ENCODE results near the gene ARHGAP31.

Gene ARHGAP31

DNA sequence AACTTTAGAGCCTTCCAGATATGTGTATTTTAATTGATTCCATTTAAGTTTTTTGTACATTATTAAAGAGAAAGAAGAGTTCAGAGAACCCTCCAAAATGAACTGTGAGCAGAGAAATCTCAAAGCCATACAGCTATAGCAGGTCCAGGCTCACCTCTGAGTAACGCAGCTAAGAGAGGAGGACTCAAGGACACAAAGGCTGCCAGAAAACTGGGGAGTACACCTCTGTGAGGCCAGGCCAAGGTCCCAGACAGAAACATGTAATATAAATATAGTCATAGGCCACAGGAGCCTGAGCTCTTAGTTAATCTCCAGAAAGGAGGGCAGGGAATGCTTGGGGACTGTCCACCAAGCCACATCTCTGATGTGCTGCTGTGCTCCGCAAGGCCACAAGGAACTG is 102.7 kb downstream of the ARHGAP31 start:
- DNase-seq, result no peak

GRCh38 chr3:119400466-119400865 is 106.3 kb downstream of the ARHGAP31 start:
- no peak for DNase-seq

GRCh38 chr3:119401069-119401468 is 106.9 kb downstream of the ARHGAP31 start:
- no peak for DNase-seq

- DNase-seq, result no peak
Measured at GRCh38 chr3:119401503-119402440, 107.6 kb downstream of the ARHGAP31 start.

GRCh38 chr3:119402791-119403190 is 108.6 kb downstream of the ARHGAP31 start:
- no peak for DNase-seq

DNA sequence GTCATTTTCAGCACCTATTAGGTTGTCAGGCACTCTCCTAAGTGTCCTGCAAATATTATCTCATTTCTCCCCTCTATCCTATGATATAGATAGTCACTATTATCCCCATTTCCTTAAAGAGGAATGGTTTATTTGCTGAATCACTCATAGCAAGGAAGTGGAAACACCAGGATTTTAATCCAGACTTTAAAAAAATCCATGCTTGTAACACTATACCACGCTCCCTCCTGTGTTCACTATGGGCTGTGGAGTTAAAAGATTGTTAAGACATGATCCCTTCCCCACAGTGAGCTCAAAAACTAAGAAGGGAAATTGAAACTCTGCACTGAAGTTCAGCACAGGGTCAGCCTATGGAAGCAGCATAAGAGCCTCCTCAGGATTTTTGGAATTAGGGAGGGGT is 109.0 kb downstream of the ARHGAP31 start:
- DNase-seq, result no peak

GRCh38 chr3:119405315-119405714 is 111.1 kb downstream of the ARHGAP31 start:
- DNase-seq, result no peak

- DNase-seq, result no peak
Measured at GRCh38 chr3:119408243-119408950, 114.2 kb downstream of the ARHGAP31 start.

DNA sequence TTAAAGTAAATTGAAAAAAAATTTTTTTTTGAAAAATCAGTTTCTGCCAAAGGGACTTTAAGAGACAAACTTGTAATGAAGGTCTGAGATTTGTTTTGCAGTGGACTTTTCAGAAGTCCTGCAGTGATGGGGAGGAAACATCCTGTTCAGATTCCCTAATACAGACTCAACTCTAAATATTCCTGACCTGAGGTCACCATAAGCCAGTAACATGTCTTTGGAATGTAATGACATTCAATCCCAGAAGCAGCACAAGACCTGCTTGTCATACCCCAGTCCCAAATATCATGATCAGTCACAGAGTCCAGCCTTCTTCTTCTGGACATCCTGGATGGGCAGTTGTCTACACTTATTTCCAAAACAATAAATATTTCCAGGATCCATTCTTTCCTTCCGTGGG is 115.7 kb downstream of the ARHGAP31 start:
- DNase-seq, result no peak

GRCh38 chr3:119413603-119414280 is 119.6 kb downstream of the ARHGAP31 start:
- DNase-seq, result no peak

GRCh38 chr3:119416873-119417272 is 122.7 kb downstream of the ARHGAP31 start:
- no peak for DNase-seq

DNA sequence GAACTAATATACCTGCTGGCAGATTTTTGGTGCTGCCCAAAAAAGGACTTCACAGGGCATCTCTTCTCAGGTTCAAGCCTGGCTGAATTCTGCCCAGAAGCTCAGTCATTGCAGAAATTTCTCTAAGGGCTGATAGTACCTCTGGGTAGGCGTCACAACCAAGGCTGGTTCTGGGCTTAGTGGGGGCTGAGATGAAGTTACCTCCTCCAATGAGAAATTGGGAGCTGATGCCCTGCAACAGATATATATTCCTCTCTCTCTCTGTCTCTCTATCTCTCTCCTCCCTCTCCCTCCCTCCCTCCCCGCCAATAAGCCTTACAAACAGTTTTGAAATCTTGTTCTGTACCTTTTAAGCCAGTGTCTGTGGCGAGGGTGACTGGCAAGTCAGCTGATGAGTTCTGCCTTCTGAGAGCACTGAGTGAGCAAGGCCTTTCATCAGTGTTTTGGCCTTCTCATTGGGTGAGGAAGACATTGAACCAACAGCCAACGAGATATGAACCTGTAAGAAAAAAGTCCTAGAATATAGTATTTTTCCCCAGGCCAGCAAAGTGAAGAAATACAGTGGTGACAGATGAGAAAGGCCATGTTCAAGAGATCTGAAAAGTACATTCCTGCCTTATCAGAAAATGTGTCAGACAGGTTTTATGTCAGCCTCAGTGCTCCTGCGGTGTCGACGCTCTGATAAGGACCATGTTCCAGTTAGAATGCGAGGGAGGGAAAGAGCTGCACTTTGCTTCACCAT is 123.8 kb downstream of the ARHGAP31 start:
- no peak for DNase-seq

DNA sequence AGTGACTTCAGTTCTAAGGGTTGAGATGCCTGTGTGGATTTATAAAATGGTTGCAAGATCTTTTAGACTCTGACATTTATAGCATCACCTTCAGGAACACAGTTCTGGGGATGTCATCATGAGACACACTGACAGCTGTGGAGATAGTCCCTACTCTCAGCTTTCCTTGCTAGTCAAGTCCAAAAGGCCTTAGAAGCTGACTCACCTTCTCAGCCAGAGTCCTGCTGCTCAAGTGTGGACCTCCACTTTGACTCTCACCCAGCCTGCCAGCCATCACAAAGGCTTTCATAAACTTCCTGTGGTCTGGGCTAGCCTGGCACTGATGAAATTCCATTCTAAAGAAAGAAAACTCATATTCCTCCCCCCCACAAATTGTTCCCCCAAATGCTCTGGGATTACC is 124.5 kb downstream of the ARHGAP31 start:
- no peak for DNase-seq

DNA sequence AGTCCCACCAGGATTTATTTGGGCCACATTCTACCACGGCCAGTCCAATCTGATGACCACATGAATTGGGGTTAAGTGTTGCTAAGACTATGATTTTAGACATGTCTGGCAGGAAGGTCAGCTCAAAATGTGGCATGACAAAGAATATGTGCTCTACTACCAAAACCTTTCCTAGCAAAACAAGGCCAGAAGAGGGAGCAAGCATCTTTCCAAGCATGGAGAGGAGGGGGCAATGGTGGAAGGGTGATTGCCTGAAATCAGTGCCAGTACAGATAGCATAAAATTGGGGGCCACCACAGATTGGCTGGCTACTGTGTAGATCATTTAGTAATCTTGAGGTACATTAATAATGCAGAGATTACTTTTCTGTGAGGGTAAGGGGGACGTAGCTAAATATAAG is 126.0 kb downstream of the ARHGAP31 start:
- DNase-seq, result no peak

DNA sequence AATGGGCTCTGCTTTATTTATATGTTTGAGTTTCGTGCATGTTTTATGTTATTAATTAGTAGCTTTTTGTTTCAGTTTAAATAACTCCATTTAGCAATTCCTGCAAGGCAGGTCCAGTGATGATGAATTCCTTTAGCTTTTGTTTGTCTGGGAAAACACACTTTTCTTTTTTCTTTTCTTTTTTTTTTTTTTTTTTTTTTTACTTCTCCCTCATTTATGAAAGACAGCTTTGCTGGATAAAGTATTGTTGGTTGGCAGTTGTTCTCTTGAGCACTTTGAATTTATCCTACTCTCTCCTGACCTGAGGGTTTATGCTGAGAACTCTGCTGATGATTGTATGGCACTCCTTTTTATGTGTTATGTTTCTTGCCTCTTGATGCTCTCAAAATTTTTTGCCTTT is 133.5 kb downstream of the ARHGAP31 start:
- DNase-seq, result no peak

DNA sequence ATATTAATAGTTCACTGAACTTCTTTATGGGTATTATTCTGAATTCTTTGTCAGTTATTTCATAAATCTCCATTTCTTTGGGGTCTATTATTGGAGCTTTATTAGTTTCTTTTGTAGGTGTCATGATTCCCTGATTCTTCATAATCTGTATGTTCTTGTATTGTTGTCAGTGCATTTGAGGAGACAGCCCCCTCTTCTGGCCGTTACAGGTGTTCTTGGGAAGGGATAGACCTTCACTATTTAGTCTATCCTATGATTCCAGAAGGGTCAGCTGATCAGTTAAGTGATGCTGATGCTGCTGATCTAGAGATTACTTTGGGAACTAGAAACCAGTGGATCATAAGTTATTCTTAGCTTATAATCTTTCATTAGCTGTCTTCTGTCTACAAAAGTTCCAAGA is 134.4 kb downstream of the ARHGAP31 start:
- no peak for DNase-seq

GRCh38 chr3:119433613-119434325 is 139.6 kb downstream of the ARHGAP31 start:
- DNase-seq, result no peak

DNA sequence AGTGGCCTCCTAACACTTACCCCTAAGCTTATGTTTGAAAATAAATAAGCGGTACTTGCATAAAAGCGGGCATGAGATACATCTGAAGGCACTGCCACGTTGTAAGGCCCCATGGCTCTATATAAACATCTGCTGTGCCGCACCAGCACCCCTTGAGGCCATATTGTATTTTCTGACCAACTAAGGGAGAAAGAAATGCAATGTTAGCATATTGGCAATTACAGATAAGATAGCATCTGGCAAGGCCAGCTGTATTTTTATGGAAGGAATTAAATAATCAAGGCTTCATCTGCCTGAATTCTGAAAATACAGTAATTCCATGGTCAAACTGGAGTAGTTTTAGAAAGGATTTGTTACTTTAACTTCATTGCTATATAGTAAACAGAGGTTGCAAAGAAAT is 140.5 kb downstream of the ARHGAP31 start:
- DNase-seq, result no peak

DNA sequence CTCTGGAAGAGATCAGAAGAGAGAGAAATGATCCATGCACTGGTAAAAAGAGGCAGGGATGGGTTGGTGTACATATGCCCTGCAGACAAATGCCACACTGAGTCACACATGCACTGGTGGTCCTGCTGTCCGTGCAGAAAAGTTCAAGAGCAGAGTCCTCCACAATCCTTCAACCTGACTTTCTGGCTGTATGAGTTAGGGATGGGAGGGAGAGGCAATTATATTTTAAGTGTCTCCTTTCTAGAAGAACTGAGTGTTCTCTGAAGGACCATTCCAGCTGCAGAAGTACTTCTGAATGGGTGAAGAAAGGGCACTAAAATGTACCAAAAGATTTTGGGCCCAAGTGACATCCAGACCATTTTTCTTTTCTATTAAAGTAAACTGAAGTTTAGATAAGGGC is 142.8 kb downstream of the ARHGAP31 start:
- DNase-seq, result no peak

DNA sequence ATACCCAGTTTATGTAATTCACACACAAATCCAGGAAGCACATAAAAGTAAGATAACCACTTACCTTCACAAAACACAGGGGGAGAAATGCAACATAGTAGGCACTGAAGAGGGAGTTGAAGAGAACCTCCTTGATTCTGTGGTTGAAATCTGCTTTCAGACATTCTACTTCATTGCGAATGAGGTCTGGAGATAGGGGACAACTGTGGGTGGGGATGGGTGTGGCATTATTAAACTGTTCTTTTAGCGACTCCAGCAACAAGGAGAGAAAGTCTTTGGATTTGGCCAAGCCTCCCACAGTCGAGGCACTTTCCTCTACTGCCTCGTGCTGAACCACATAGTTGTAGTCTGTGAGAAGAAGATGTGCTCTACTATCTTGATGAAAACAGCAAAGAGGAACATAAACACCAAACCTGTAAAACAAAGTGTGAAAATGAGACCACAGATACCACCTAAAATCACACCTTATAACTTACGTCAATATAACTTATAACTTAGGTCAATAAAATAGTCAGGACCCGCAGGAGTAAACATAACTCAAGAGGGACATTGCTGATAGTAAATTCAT is 143.6 kb downstream of the ARHGAP31 start:
- no peak for DNase-seq

GRCh38 chr3:119443179-119443578 is 149.0 kb downstream of the ARHGAP31 start:
- no peak for DNase-seq

GRCh38 chr3:119444590-119444989 is 150.4 kb downstream of the ARHGAP31 start:
- DNase-seq, result no peak
